ENCODE results near the gene GADD45A.

The GADD45A gene

DNA sequence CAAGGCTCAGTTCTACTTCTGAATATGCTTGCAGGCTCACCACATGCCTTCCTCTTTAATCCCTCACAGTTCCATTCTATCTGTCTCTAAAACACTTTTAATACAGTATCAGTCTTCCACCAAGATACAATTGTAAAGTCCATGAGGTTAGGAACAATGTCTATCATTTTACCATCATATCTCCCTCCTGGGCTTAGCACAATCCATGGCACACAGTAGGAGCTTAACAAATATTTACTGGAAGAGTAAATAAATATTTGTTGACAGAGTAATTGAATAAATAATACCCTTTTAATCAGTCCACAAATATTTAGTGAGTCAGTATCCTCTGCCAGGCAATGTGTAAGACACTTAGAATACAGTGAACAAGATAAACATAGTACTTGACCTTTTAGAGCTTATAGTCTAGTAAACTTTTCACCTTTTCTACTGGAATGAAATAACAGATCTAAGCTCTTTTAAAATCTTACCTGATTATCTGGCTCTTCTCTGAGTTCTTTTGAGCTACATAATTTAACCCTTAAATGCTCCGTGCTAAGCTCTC is 12.7 kb upstream of the GADD45A start:
- DNase-seq: no peak

DNA sequence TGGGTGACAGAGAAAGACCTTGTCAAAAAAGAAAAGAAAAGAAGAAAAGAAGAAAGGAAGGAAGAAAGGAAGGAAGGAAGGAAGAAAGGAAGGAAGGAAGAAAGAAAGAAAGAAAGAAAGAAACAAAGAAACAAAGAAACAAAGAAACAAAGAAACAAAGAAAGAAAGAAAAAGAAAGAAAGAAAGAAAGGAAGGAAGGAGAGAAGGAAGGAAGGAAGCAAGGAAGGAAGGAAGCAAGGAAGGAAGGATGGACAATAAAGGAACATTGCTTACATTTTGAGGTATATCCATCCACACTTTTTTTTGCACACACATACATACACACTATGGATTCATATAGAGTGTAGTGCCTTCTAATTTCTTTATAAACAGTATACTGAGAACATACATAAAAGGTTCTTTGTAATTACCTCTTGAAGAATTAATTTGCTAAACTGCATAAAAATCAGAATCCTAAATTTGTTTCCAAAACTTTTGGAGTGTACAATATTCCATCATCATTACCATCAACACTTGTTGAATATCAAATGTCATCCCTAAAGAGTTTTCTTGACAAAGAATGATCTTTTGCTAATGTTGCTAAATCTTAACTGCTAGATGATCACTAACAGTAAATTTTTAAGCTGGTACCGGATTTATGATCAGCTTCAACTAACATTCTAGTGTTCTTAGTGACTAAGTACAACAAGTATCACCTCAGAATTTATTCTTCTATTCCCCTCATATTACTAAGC is 11.4 kb upstream of the GADD45A start:
- DNase-seq: no peak

DNA sequence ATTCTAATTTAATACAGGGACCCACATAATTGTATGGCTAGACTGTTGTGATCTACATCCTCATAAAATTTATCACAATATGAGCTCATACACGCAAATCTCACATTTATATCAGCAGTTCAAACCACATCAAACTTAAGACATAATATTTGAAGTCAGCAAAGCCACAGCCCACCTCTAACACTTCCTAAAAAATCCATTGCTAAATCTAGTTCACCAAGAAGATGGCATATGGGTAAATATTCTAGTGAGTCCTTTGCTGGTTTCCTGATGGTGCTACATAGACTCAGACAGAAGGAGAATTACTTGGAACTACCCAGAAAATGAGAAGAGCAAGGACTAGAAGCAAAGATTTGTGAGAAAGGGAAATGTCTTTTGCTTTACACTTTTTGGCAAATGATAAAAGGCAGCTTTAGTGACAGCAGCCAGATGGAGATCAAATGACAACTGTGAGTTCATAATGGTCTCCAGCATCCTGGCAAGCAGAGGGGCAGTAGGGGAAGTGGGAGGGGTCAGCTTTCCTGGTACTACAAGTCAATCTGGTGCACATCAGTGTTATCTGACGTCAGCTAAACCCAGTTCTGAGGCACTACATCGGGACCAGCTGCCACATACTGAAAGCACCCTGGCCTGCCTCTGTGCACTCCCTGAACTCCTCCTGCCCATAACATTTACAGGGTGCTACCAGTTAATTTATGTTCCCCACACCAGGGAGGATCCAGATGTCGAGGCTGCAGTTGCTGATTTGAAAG is 10.6 kb upstream of the GADD45A start:
- no peak for DNase-seq

DNA sequence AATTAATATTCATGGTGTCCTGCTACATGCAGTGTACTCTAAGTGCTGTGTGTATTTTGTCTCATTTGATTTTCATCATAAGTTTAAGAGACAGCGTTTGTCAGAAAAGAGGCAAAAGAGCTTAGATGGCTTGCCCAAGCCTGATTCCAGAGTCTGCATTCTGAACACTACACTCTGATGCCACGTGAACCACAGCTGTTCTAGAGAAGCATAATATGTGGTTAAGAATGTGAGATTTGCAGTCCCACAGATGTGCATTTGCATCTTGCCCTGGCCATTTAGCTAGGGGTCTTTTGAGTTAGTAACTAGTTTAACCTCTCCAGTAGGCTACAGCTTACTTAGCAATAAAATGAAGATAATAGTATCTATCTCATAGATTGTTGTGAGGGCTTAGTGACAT is 9.2 kb upstream of the GADD45A start:
- DNase-seq: no peak

DNA sequence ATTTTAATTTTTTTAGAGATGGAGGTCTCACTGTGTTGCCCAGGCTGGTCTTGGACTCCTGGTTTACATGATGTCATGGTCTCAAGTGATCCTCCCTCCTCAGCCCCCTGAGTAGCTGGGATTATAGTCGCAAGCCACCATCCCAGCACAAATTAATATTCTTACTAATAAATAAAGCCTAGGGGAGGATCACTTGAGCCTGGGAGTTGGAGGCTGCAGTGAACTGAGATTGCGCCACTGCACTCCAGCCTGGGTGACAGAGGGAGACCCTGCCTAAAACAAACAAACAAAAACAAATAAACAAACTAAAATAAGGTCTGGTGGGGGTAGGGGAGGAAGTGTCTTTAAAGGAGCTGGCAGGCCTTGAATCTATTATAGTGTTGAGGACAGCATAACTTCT is 8.7 kb upstream of the GADD45A start:
- no peak for DNase-seq

DNA sequence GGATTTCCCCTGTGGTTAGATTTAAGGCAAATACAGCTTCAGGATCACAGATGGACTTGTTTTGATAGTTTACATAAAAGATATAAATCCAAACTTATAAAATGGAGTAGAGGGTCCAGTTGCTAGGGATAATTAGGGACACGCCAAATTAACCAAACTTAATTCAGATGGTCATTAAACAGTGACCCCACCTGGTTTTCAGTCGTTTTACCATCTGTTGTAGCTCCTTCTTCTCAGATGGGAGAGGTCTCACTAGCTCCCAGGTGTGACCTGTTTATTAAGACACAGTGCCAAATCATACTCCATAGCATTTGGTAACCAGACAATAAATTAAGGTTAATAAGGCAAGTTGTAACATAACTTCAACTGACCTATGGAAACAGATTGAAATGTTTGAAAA is 8.1 kb upstream of the GADD45A start:
- DNase-seq: no peak

DNA sequence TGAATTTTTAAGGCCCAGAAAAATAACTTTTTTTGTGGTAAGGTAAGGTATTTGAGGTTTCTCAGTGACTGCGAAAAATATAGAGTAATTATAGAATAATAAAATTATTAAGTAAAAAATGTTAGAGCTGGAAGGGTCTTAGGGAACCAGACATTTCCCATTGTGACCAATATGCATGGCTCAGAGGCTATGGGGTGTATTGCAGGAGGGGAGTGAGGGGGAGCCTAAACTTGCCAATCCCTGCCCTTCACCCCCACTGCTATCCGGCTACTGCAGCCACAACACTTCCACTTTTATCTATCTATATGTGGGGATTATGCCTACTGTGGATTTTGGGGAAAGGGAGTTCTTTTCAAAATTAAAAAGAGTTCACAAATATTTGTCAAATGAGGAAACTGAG is 7.6 kb upstream of the GADD45A start:
- no peak for DNase-seq

DNA sequence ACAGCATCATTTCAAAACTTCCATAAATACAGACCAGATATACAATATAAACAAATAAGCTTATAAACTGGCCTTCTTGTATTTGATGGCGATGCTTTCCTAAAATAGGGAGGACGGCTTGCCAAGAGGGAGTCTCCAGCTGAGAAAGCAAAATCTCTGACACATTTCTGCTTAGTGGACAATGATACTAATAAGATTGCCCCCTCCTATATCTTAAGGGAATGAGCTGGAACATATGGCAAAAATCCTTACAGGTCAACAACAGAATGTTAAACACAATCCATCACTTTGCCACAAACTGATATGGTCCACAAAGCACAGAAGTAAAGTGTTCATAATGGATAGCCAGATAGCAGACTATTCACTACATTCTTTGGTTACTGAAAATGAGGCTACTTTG is 7.1 kb upstream of the GADD45A start:
- no peak for DNase-seq

DNA sequence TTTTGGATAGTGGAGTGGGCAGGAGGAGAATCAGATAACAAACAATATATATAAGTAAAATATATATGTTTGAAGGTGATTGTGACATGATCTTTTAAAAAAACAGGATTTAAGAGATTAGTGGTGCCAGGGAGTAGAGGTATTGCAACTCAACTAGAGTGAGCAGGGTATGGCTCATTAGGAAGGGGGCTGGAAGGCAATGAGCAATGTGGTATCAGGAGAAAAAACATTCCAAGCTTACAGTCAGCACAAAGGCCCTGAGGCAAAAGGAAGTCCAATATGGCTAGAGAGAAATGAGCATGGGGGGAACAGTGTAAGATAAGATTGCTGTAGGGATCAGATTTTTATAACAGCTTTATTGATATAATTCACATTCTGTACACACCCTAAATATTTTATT is 5.3 kb upstream of the GADD45A start:
- no peak for DNase-seq

DNA sequence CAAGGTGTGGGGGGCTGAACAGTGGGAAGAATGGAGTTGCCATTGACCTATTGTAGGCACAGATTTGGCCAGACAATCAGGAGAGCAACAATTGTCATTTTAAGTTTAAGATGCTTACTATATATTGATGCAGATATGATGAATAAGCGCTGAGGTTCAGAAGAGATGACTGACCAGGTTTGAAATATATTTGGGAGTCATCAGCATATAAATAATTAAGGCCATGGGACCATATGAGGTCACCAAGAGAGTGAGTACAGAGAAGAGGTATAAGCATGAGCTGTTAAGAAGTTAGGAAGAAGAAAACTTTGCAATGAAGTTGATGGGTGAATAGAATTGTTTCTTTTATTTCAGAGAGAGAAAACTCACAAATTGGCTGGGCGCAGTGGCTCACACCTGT is 4.5 kb upstream of the GADD45A start:
- DNase-seq: no peak

DNA sequence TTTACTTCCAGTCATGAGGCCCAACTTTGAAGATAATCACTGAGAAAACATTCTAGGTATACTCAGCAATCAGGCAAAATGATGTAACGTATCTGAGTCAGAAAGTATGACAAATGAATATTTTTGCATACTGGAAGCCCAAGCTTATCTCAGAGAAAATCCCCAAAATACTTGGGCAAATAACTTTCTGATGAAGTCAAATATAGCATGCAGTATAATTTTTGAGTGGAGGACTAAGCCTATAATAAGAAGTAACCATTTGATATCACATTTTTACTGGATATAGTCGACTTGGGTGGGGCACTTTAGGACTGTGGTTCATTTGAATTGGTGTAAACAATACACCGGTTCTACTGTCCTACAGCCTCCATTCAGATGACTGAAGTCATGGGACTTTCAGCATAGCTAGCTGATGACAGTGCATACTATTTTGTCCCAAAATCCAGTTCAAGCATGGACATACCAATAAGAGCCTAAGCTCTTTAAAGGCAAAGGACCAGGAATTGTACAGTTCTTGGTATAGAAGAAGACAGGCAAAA is 2.3 kb upstream of the GADD45A start:
- DNase-seq: no peak

DNA sequence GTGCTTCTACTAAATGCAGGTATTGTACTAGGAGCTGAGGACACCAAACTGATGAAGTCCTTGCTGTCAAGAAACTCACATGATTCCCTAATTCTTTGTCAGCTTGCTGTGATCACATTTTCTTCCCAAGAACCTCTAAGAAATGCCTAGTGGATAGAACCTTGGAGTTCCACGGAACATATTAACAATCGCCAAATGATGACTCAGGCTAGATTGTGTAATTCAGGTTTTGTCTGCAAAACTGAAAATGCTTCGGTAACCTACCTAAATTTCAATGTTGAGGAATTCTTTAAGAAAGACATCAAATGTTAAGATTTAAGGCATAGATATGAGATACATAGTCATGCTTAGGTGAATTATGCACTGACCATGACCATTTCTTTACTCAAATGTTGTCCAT is 1.7 kb upstream of the GADD45A start:
- no peak for DNase-seq

DNA sequence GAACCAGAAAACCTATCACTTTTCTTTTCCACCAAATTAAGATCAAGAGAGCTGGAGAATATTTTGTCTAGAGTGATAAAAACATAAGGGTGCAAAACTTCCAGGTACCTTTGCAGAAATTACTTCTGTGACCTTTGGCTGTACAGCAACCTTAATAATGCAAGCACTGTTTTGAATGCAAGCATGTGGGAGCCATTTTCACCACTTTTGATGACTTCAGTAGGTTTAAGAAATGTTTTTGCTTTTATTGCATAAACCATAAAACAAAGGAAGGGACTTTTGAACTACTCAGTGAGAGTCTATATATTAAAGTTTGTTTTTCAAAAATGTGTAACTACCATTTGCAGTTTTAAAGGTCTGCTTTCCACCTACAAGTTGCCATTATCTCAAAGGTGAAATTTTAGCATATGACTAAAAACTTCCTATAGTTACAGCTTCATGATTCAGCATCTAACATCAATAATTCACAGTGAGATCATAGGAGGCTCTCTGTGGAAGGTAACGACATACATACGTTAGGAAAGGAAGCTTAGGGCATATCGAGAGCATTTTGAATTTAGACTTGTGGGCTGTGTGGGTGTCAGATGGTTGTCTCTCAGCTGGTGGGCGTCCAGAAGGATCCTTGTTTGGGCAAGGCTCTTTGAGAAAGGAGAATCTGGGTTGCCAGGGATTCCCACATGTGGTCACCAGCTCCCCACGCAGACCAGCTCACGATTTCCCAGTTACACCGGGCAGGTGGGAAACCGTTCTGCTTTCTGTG is 1.1 kb upstream of the GADD45A start:
- no peak for DNase-seq

DNA sequence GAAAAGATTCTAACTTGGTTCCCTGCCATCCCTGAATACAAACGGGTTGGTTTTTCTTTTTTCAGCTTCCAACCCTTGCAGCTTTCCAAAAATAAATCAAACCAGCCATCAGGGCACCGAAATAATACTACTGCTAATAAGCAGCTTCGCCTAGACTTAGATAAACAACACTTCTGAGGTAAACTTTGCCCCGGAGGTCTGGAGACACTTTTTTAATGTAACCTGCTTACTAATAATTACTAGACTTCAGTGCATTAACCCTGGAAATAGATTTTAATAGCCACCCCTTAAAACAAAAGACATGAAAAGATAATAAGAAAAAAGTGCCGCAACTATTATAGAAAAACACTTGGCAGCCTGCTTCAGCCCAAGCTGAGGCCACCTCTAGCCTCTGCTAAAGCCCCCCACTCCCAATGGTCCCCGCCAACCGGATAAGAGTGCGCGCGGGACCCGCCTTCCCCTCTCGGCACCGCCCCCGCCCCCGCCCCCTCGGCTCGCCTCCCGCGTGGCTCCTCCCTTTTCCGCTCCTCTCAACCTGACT is 405 bp upstream of the GADD45A start:
- DNase-seq: no peak

DNA sequence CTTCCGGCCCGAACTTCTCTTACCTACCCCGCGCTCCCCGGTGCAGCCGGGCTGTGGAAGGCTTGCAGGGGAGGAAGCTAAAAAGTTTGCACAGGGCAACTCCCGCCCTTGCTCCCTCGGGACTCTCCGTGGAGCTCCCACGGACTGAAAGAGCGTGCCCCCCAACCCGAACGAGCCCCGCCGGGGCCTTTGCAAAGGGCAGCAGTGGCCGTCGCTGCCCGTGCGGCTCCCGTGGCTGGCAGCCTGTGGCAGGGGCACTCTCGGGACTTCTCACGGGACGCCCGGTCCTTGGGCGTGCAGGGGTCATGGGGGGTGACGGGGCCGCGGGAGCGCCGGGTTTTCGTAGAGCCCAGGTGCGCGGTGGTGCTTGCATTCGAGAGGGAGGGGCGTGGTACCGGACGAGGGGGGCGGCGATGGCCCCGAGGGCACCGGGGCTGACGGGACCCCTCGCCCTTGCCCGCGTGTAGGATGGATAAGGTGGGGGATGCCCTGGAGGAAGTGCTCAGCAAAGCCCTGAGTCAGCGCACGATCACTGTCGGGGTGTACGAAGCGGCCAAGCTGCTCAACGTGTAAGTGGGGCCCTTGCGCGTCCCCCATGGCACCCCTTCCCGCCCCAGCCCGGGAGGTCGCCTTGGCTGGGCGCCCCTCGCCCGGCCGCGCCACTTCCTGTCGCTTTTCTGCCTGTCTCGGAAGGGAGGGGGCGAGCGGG is 711 bp downstream of the GADD45A start:
- DNase-seq: peak; percentile 10

DNA sequence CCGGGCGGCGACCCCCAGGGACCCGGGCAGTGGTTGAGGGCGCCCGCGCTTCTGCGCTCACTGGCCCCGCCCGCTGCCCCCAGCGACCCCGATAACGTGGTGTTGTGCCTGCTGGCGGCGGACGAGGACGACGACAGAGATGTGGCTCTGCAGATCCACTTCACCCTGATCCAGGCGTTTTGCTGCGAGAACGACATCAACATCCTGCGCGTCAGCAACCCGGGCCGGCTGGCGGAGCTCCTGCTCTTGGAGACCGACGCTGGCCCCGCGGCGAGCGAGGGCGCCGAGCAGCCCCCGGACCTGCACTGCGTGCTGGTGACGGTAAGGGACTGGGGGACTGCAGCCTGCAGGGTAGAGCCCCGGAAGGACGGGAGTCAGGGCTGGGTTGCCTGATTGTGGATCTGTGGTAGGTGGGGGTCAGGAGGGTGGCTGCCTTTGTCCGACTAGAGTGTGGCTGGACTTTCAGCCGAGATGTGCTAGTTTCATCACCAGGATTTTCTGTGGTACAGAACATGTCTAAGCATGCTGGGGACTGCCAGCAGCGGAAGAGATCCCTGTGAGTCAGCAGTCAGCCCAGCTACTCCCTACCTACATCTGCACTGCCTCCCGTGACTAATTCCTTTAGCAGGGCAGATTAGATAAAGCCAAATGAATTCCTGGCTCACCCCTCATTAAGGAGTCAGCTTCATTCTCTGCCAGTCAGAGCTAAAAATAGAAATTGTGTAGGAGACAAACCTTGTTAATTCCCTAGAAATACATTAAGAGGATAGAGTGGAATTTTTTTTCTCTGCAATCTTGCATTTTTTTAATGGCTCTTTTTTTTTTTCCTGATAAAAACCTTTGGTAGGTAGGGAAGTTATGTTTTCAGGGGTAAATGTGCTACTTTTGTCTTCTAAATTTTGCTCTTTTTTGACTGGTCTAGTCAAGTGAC is 1.5 kb downstream of the GADD45A start:
- peak; percentile 46 for DNase-seq

DNA sequence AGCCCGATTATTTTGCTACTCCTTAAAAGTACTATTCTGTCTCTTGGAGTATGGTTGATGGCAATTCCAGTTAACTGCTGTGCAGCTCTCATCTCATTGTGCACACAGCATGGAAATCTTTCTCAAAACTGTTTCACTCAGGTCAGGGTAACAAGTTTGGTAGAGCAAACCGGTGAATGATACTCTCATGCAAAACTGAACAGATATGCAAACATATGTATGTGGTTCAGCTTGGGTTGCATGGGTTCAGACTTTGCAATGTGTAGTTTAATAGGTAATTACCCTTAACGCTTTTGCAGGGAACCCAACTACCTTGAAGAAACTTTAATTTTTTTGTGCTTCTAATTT is 2.2 kb downstream of the GADD45A start:
- no peak for DNase-seq

DNA sequence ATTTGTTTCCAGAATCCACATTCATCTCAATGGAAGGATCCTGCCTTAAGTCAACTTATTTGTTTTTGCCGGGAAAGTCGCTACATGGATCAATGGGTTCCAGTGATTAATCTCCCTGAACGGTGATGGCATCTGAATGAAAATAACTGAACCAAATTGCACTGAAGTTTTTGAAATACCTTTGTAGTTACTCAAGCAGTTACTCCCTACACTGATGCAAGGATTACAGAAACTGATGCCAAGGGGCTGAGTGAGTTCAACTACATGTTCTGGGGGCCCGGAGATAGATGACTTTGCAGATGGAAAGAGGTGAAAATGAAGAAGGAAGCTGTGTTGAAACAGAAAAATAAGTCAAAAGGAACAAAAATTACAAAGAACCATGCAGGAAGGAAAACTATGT is 2.6 kb downstream of the GADD45A start:
- DNase-seq: no peak

DNA sequence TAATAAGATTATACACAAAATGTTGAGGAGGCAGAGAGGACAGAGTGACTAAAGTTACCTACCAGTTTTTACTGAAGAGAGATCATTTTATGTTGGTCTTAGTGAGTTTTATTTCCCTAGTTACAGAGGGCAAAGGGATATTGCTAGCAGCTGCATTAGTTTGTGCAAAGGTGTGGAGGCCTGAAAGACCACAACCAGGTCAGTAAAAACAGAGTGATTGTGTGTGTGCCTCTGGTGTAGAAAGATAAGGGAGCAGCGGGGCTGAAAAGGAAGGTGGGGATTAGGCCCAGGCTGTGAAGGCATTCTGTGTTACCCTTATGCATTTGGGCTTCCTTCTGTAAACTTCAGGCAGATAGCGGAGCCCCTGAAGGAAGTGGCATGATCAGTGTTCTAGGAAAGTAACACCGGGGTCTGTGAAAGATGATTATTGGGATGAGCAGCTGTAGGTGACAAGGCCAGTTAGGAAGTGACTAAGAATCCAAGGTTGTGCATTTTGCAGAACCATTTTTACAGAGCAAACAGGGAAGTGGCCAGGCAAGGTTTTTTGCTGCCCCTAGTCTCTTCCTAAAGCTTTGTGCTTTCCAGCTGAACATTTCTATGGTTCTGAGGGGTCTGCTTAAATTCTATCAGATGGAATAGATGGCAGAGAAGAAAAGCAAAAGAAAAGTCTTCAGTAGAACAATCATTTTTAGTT is 3.7 kb downstream of the GADD45A start:
- peak; percentile 40 for DNase-seq

DNA sequence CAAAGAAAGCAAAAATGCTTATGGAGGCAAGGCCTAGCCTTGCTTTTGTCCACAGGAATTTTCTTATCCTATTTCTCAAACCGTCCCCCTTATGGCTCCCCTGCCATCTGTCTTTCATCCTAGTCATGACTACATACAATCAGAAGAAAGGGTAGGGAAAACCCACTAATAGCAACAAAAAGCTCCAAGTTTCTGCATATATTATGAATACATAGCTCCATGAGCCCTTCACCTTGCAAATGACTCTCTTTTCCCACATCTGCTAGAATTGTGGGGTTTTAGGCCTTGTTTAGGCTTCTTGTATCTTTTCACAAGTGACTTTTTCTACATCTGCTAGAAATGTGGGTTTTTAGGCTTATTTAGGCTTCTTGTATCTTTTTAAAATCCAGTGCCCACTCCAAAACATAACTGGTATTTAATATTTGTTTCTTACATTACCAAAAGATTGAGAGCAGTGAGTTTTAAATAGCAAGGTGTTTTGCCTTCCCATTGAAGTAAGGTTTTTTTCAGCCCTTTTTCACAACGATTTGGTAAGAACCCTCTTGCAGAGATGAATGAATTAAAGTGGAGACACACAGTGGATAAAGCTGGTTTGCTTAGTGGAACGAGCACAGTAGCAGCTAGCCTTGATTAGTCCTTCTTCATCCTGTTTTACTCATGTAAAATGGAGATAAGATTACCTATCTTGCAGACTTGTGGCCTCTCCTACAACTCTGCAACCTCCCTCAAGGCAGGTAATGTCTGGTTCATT is 4.4 kb downstream of the GADD45A start:
- no peak for DNase-seq

Data from KG1 (cell line).